A549 treated with Mapracorat at 1 μM for 4 hours (cell line): ENCODE results near the gene SUPT5H. TPM values are rescaled to one million over a fixed set of nuclear protein-coding genes. Genes with fewer than 3 reads are reported as not detected.

Source experiments
- total RNA-seq: library from RNA; stranded (reverse); fragments of 200-300 nt; extraction: Qiagen RNA extraction; gene quantifications from 5 replicates; pipeline ENCODE4 v1.2.3, GENCODE V29; 2022

The SUPT5H gene
- total RNA-seq, result 165 to 210 TPM (median 178 TPM) in 5 replicates

GRCh38 chr19:39445196-39446111 lies at the start of gene SUPT5H:
SUPT5H (plus strand) TSS chr19:39445582; CDS start chr19:39445891, 309 bp downstream.

GRCh38 chr19:39406656-39407409 lies 38.5 kb upstream of the SUPT5H start, which contains the start of gene ZFP36:
ZFP36 (plus strand) TSS chr19:39406847; CDS start chr19:39406905, 58 bp downstream.

GRCh38 chr19:39412100-39412866 lies 33.1 kb upstream of the SUPT5H start, which contains the start of gene PLEKHG2:
PLEKHG2 (plus strand) TSS chr19:39412669; CDS start chr19:39414087, 1,418 bp downstream.

GRCh38 chr19:39435499-39436349 lies 9.7 kb upstream of the SUPT5H start, which contains the start of gene RPS16:
RPS16 (minus strand) TSS chr19:39435949; CDS start chr19:39435895, 54 bp downstream.

GRCh38 chr19:39480337-39481228 lies 35.2 kb downstream of the SUPT5H start, which contains the start of gene TIMM50:
TIMM50 (plus strand) TSS chr19:39480838; CDS start chr19:39480854, 16 bp downstream.

GRCh38 chr19:39498798-39499642 lies 53.6 kb downstream of the SUPT5H start, which contains the start of gene DLL3:
DLL3 (plus strand) TSS chr19:39498947; CDS start chr19:39498975, 28 bp downstream.

GRCh38 chr19:39514840-39515550 lies 69.6 kb downstream of the SUPT5H start, which contains the start of gene SELENOV:
SELENOV (plus strand) TSS chr19:39515139; CDS start chr19:39515213, 74 bp downstream.

Other genes starting within 250 kb of the SUPT5H start
- 0.81 to 1.6 TPM (median 1.4 TPM) in 5 replicates for gene NCCRP1, start 248.6 kb upstream of the SUPT5H start, total RNA-seq
- gene SYCN, start 241.3 kb upstream of the SUPT5H start, total RNA-seq, result not detected in 5 replicates
- not detected in 5 replicates for gene IFNL3, start 200.6 kb upstream of the SUPT5H start, total RNA-seq
- not detected in 5 replicates for gene IFNL4, start 196.7 kb upstream of the SUPT5H start, total RNA-seq
- gene IFNL2, start 177.2 kb upstream of the SUPT5H start, total RNA-seq, result not detected in 5 replicates
- gene IFNL1, start 149.2 kb upstream of the SUPT5H start, total RNA-seq, result 0.39 TPM in 1 of 5 replicates, not detected in the others
- gene LRFN1, start 124.7 kb upstream of the SUPT5H start, total RNA-seq, result 5.7 to 11.3 TPM (median 9.7 TPM) in 5 replicates
- 0.49 to 0.59 TPM in 2 of 5 replicates, not detected in the others for gene GMFG, start 109.5 kb upstream of the SUPT5H start, total RNA-seq
- 116 to 175 TPM (median 166 TPM) in 5 replicates for gene SAMD4B, start 103.2 kb upstream of the SUPT5H start, total RNA-seq
- gene PAF1, start 54.5 kb upstream of the SUPT5H start, total RNA-seq, result 69.0 to 77.2 TPM (median 74.6 TPM) in 5 replicates
- gene MED29, start 54.2 kb upstream of the SUPT5H start, total RNA-seq, result 70.3 to 78.2 TPM (median 72.2 TPM) in 5 replicates
- gene ZFP36, start 38.7 kb upstream of the SUPT5H start, total RNA-seq, result 175 to 251 TPM (median 211 TPM) in 5 replicates
- 63.4 to 106 TPM (median 88.8 TPM) in 5 replicates for gene PLEKHG2, start 32.9 kb upstream of the SUPT5H start, total RNA-seq
- gene RPS16, start 9.6 kb upstream of the SUPT5H start, total RNA-seq, result 6,732 to 7,787 TPM (median 7,280 TPM) in 5 replicates
- 169 to 233 TPM (median 220 TPM) in 5 replicates for gene TIMM50, start 35.3 kb downstream of the SUPT5H start, total RNA-seq
- 6.5 to 11.3 TPM (median 10.5 TPM) in 5 replicates for gene DLL3, start 53.4 kb downstream of the SUPT5H start, total RNA-seq
- not detected in 5 replicates for gene SELENOV, start 69.6 kb downstream of the SUPT5H start, total RNA-seq
- gene EID2B, start 87.3 kb downstream of the SUPT5H start, total RNA-seq, result 6.6 to 10.3 TPM (median 7.9 TPM) in 5 replicates
- 32.4 to 46.0 TPM (median 44.1 TPM) in 5 replicates for gene EID2, start 94.6 kb downstream of the SUPT5H start, total RNA-seq
- not detected in 5 replicates for gene LGALS13, start 156.9 kb downstream of the SUPT5H start, total RNA-seq
- gene LGALS16, start 210.3 kb downstream of the SUPT5H start, total RNA-seq, result not detected in 5 replicates